Astrocyte (in vitro differentiated cells and primary cell): ENCODE results near the gene DGKB. TPM values are rescaled to one million over a fixed set of nuclear protein-coding genes. Genes with fewer than 3 reads are reported as not detected.
A peak's percentile ranks its signal among the peaks of the same experiment; 100 is the strongest.

Source experiments
- DNase-seq: peaks from one replicate; pipeline ENCODE4 v3.0.0-alpha.2; 2010; ENCODE audit warnings: low read depth
- FAIRE-seq: peaks from 2 replicates; lab custom pipeline; 2011; peaks lifted over from hg19 to GRCh38; lab: Jason Lieb, UNC
- H2AFZ ChIP-seq: 2 replicates; pipeline ENCODE4 v1.6.0; 2012; ENCODE audit warnings: low read depth, low read length, inconsistent platforms
- H3K27ac ChIP-seq: 2 replicates; pipeline ENCODE4 v1.5.1; 2011; ENCODE audit warnings: low read depth, low read length, inconsistent platforms
- H3K27me3 ChIP-seq: 2 replicates; pipeline ENCODE4 v1.6.0; 2011; ENCODE audit warnings: low read length, inconsistent platforms; ENCODE audit not compliant: insufficient read depth
- H3K36me3 ChIP-seq: 2 replicates; pipeline ENCODE4 v1.5.1; 2011; ENCODE audit warnings: low read length, inconsistent platforms; ENCODE audit not compliant: insufficient read depth
- H3K4me1 ChIP-seq: 2 replicates; pipeline ENCODE4 v1.5.1; 2011; ENCODE audit warnings: low read length, inconsistent platforms; ENCODE audit not compliant: insufficient read depth
- H3K4me2 ChIP-seq: 2 replicates; pipeline ENCODE4 v1.6.0; 2012; ENCODE audit warnings: low read length, inconsistent platforms
- H3K4me3 ChIP-seq: 2 replicates; pipeline ENCODE4 v1.5.1; 2011; ENCODE audit warnings: low read depth, mild to moderate bottlenecking, low read length, inconsistent platforms; ENCODE audit not compliant: insufficient read depth
- H3K79me2 ChIP-seq: 2 replicates; pipeline ENCODE4 v1.6.0; 2012; ENCODE audit warnings: mild to moderate bottlenecking, low read length, inconsistent platforms; ENCODE audit not compliant: insufficient read depth
- H3K9ac ChIP-seq: 2 replicates; pipeline ENCODE4 v1.6.0; 2012; ENCODE audit warnings: mild to moderate bottlenecking, low read length, inconsistent platforms
- H3K9me3 ChIP-seq: 2 replicates; pipeline ENCODE4 v1.5.1; 2012; ENCODE audit warnings: low read depth, mild to moderate bottlenecking, low read length, inconsistent platforms; ENCODE audit not compliant: insufficient read depth
- H4K20me1 ChIP-seq: 2 replicates; pipeline ENCODE4 v1.6.0; 2012; ENCODE audit warnings: low read length, inconsistent platforms; ENCODE audit not compliant: insufficient read depth
- H3K27ac Mint-ChIP-seq: one replicate; pipeline ENCODE4 v1.8.0; 2021; ENCODE audit warnings: mild to moderate bottlenecking, mixed read lengths; ENCODE audit not compliant: unreplicated experiment
- H3K27me3 Mint-ChIP-seq: one replicate; pipeline ENCODE4 v1.8.0; 2021; ENCODE audit warnings: low read depth, mixed read lengths; ENCODE audit not compliant: unreplicated experiment
- H3K36me3 Mint-ChIP-seq: one replicate; pipeline ENCODE4 v1.8.0; 2021; ENCODE audit warnings: low read depth, mixed read lengths; ENCODE audit not compliant: unreplicated experiment
- H3K4me1 Mint-ChIP-seq: one replicate; pipeline ENCODE4 v1.8.0; 2021; ENCODE audit warnings: low read depth, mixed read lengths; ENCODE audit not compliant: unreplicated experiment
- H3K4me3 Mint-ChIP-seq: one replicate; pipeline ENCODE4 v1.8.0; 2021; ENCODE audit warnings: mild to moderate bottlenecking, moderate library complexity, mixed read lengths; ENCODE audit not compliant: unreplicated experiment
- H3K9me3 Mint-ChIP-seq: one replicate; pipeline ENCODE4 v1.8.0; 2021; ENCODE audit warnings: mild to moderate bottlenecking, mixed read lengths; ENCODE audit not compliant: unreplicated experiment
- EZH2 ChIP-seq: IDR thresholded peaks from 2 replicates; pipeline ENCODE4 v1.6.1; 2012; ENCODE audit warnings: mild to moderate bottlenecking, low read length, inconsistent platforms; ENCODE audit not compliant: insufficient read depth
- total RNA-seq: library from RNA; stranded (reverse); gene quantifications from 2 replicates; pipeline ENCODE4 v1.2.1, GENCODE V29; 2021
- TF ChIP-seq, protein P1 (sequence below): IDR thresholded peaks from 2 replicates; pipeline ENCODE4 v1.5.1; 2011; ENCODE audit warnings: low read depth, mild to moderate bottlenecking, inconsistent platforms, low read length, moderate library complexity; ENCODE audit not compliant: insufficient read depth

The DGKB gene
- total RNA-seq, 1 donor from 2014 or later, result 0.39 TPM

DNA sequence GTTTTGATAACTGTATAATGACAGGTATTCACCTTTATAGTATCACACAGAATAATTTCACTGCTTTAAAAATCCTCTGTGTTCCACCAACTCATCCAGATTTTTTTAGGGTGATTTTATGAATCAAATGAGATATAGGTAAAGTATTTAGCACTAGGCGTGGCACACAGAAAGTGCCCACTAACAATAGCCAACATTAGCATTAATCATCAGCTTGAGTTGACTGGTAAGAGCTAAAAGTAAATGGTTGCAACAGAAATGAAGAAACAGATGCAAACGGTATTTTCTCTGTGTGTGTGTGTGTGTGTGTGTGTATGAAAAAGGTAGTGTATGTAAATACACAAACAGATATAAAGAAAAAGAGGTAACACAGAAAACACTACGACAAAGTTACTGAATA is 534.3 kb downstream of the DGKB start:
- Histone ChIP-seq H3K36me3 (no peaks in the 10 kb centered on the region), H4K20me1 (no peaks in the 10 kb centered on the region), H3K4me3 (no peak overlapping the region), H3K4me2 (no peak overlapping the region), H3K9me3 (no peaks in the 10 kb centered on the region), H2AFZ (no peak overlapping the region), H3K9ac (no peak overlapping the region), H3K27me3 (no peaks in the 10 kb centered on the region), H3K4me1 (no peaks in the 10 kb centered on the region), H3K79me2 (no peaks in the 10 kb centered on the region), H3K27ac (no peak overlapping the region)
- DNase-seq, result no peak
- Mint-ChIP-seq H3K9me3 (peaks cover 1% of the 10 kb centered on the region), H3K27ac (no peak overlapping the region), H3K4me3 (no peak overlapping the region), H3K4me1 (no peaks in the 10 kb centered on the region), H3K27me3 (no peaks in the 10 kb centered on the region), H3K36me3 (peaks cover 1% of the 10 kb centered on the region)
- no peak for TF ChIP-seq EZH2
- TF ChIP-seq, protein P1, sequence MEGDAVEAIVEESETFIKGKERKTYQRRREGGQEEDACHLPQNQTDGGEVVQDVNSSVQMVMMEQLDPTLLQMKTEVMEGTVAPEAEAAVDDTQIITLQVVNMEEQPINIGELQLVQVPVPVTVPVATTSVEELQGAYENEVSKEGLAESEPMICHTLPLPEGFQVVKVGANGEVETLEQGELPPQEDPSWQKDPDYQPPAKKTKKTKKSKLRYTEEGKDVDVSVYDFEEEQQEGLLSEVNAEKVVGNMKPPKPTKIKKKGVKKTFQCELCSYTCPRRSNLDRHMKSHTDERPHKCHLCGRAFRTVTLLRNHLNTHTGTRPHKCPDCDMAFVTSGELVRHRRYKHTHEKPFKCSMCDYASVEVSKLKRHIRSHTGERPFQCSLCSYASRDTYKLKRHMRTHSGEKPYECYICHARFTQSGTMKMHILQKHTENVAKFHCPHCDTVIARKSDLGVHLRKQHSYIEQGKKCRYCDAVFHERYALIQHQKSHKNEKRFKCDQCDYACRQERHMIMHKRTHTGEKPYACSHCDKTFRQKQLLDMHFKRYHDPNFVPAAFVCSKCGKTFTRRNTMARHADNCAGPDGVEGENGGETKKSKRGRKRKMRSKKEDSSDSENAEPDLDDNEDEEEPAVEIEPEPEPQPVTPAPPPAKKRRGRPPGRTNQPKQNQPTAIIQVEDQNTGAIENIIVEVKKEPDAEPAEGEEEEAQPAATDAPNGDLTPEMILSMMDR, result no peak
- FAIRE-seq, result no peak

DNA sequence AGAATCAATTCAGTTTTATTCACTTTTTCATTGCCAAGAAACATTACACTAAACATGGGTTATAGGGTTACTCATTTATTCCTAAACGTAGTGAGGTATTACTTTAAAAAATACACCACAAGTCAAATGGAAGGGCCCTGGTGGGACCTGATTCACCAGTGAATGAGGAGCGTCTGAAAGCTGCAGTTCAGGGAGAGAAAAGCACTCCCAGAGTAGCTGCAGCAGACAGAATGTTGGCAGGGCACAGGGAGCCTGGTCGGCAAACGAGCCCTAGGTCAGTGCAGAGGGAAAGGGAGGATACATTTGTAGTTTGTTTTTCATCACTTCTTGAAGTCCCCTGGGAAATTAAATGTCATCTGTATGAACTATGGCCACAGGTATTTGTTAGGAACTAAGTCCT is 551.4 kb downstream of the DGKB start:
- no peak for FAIRE-seq
- Histone ChIP-seq H4K20me1 (no peaks in the 10 kb centered on the region), H3K79me2 (no peaks in the 10 kb centered on the region), H3K9me3 (no peaks in the 10 kb centered on the region), H3K9ac (no peak overlapping the region), H3K27me3 (no peaks in the 10 kb centered on the region), H2AFZ (no peak overlapping the region), H3K4me1 (no peaks in the 10 kb centered on the region), H3K36me3 (no peaks in the 10 kb centered on the region), H3K27ac (no peak overlapping the region), H3K4me2 (no peak overlapping the region), H3K4me3 (no peak overlapping the region)
- DNase-seq, result no peak
- no peaks in the 10 kb centered on the region for H3K36me3 Mint-ChIP-seq
- no peak overlapping the region for H3K4me3 Mint-ChIP-seq
- TF ChIP-seq, protein P1, result no peak
- no peak for TF ChIP-seq EZH2
- H3K4me1 Mint-ChIP-seq, result no peaks in the 10 kb centered on the region
- no peaks in the 10 kb centered on the region for H3K27me3 Mint-ChIP-seq
- H3K27ac Mint-ChIP-seq, result no peak overlapping the region
- no peaks in the 10 kb centered on the region for H3K9me3 Mint-ChIP-seq

DNA sequence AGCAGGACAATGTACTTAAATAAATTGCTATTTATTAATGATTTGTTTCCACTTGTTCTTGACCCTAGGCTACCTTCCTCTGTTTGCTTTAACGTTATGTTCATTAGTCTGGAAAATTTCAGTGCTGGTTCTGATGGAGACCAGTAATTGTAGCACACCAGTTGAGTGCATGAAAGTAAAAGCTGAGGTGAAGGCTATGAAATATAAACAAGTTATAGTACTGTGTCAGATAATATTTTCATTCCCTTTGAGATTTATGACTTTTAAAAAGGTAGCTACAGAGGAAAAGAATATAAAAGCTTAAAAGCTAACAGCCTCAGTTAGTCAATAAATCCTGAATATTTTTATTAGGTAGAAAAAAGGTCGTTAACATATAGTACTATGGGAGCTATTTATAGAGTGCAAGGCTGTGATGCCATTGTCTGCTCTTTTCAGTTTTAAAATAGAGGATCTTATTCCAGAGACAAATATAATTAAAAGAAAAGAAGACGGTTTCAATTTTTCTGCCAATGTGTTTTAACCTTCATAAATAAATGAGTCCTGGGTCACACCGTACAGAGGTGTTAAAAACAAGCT is 561.3 kb downstream of the DGKB start:
- no peak for DNase-seq
- no peaks in the 10 kb centered on the region for H3K9me3 ChIP-seq
- no peaks in the 10 kb centered on the region for H3K79me2 ChIP-seq
- FAIRE-seq, result peak; percentile 17
- no peaks in the 10 kb centered on the region for H3K36me3 Mint-ChIP-seq
- no peak overlapping the region for H3K4me3 ChIP-seq
- no peak overlapping the region for H2AFZ ChIP-seq
- H3K27me3 ChIP-seq, result no peaks in the 10 kb centered on the region
- H3K4me3 Mint-ChIP-seq, result no peak overlapping the region
- H3K9me3 Mint-ChIP-seq, result no peaks in the 10 kb centered on the region
- no peak for TF ChIP-seq EZH2
- TF ChIP-seq, protein P1, result no peak
- H3K4me1 ChIP-seq, result no peaks in the 10 kb centered on the region
- H3K4me1 Mint-ChIP-seq, result no peaks in the 10 kb centered on the region
- H3K4me2 ChIP-seq, result no peak overlapping the region
- no peaks in the 10 kb centered on the region for H3K36me3 ChIP-seq
- H3K27ac Mint-ChIP-seq, result no peak overlapping the region
- no peaks in the 10 kb centered on the region for H3K27me3 Mint-ChIP-seq
- H3K9ac ChIP-seq, result no peak overlapping the region
- H3K27ac ChIP-seq, result no peak overlapping the region
- H4K20me1 ChIP-seq, result no peaks in the 10 kb centered on the region
